HG03159 (cell line): ENCODE results near the gene GDPD2.
A peak's percentile ranks its signal among the peaks of the same experiment; 100 is the strongest.
"Not testable (repeated sequence)": the region's sequence is repeated elsewhere in the genome, so short reads cannot be mapped to it uniquely, and the experiment has no call there.

Experiments
- ATAC-seq: cut with Tn5 transposase; IDR thresholded peaks from one replicate; pipeline ENCODE4 v1.9.1; 2021; ENCODE audit warnings: mild to moderate bottlenecking, moderate library complexity; ENCODE audit not compliant: unreplicated experiment

Gene GDPD2, protein sequence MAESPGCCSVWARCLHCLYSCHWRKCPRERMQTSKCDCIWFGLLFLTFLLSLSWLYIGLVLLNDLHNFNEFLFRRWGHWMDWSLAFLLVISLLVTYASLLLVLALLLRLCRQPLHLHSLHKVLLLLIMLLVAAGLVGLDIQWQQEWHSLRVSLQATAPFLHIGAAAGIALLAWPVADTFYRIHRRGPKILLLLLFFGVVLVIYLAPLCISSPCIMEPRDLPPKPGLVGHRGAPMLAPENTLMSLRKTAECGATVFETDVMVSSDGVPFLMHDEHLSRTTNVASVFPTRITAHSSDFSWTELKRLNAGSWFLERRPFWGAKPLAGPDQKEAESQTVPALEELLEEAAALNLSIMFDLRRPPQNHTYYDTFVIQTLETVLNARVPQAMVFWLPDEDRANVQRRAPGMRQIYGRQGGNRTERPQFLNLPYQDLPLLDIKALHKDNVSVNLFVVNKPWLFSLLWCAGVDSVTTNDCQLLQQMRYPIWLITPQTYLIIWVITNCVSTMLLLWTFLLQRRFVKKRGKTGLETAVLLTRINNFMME

DNA sequence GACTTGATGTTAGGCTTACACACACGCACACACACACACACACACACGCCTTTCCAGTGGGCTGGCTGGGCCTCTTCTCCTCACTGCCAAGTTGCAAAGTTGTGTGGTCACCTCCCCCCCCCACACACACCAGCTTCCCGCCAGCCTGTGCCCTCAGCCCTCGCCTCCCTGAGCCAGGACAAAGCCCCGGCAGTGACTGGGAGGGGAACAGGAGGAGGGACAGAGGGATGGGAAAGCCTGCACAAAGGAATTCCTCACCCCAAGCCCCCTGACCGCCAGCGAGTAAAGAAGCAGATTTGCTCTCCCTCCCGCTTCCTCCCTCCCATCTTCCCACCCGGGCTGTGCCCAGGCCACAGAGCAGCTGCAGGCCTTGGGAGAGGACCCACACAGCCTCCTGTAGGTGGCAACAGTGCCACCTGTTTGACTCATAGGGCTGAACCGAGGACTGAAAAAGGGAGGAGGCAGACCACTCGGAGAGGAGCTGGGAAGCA lies at the start of gene GDPD2:
TSS of gene GDPD2 (plus strand) at position 464 of the 491 bp plus-strand sequence. CDS start 1,671 bp downstream, outside the sequence.
- no peak for ATAC-seq

DNA sequence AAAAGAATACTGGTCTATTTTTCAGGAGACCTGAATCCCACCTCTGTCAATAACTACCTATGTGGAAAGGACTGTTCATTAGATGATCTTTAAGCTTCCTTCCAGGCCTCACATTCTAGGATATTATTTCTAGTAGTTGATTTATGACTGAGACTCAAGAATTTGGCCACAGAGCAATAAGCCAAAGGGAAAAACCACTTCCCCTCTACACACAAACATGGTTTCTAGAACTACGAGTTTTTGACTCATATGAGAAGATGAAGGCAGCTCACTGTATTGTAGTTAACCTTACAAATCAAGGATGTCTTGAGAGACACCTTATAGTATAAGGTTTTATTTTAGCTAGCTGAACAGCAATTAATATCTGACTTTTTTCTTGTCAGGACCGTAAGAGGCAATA lies 36.9 kb upstream of the GDPD2 start:
- ATAC-seq, result no peak

DNA sequence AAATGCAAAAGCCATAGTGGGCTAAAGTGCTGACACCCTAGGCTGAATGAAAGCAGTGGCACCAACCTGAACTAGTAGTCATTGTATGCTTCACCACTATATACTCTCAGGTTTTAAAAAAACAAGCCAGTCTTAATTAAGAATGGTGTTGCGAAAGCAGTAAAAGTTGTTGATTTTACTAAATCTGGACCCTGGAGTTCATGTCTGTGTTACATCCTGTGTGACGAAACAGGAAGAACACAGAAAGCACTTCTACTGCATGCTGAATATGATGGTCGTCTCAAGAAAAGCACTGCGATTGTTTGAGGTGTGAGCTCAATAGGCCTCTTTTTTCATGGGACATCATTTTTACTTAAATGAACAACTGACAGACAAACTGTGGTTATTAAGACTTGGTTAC lies 24.2 kb upstream of the GDPD2 start:
- ATAC-seq, result no peak

DNA sequence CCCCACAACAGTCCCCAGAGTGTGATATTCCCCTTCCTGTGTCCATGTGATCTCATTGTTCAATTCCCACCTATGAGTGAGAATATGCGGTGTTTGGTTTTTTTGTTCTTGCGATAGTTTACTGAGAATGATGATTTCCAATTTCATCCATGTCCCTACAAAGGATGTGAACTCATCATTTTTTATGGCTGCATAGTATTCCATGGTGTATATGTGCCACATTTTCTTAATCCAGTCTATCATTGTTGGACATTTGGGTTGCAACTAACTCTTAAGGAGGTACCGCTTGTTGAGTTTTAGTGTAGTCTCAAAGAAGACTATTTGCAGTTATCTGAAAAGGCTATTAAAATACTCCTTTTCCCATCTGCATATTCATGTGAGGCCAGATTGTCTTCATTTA lies 22.9 kb upstream of the GDPD2 start:
- not testable (repeated sequence) for ATAC-seq

DNA sequence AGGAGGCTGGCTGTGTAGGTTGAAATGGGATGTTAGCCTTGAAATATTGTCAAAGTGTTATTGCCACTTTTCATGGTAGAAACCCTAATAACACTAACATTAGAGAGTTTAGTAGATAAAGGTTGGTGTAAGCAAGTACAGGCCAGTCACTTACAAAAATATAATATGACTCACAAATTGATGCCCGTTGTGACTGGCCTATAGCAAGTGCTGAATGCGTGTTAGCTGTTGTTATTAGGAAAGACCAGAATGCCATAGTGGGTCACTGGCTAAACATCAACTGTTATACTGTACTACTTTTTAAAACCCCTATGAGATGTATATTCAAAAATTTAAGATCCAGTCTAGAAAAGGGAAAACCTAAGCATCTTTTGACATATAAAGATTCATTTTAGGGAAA lies 20.4 kb upstream of the GDPD2 start:
- no peak for ATAC-seq

DNA sequence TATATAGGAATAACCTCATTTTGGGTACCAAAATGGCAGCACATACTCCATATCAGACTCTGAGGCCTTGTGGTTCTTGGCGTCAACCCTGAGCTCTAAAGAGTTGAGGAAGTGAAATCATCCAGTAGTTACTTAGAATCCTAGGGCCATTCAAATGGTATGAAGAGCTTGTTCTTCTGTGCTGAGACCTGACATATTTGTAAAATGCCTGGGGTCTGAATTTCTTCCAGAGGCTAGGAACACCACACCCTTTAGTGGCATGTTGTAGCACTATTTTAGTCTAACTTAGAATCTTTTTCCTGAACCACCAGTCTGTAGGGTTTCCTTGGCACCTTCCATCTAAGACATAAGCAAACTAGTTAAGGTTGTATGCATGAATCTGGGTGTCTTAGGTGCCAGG lies 18.1 kb upstream of the GDPD2 start:
- no peak for ATAC-seq

DNA sequence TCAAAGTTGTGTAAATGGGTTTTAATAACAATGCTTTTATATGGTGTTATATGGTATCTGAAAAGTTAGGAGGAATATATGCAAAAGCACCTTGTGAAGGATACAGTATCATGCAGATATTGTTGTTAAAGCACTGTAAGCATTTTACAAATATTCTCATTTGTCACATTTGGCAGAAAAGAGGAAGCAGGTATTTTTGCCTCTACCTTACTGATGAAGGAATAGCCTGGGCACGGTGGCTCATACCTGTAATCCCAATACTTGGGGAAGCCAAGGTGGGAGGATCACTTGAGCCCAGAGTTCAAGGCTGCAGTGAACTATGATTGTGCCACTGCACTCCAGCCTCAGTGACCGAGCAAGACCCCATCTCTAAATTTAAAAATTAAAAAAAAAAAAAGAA lies 12.2 kb upstream of the GDPD2 start:
- no peak for ATAC-seq

DNA sequence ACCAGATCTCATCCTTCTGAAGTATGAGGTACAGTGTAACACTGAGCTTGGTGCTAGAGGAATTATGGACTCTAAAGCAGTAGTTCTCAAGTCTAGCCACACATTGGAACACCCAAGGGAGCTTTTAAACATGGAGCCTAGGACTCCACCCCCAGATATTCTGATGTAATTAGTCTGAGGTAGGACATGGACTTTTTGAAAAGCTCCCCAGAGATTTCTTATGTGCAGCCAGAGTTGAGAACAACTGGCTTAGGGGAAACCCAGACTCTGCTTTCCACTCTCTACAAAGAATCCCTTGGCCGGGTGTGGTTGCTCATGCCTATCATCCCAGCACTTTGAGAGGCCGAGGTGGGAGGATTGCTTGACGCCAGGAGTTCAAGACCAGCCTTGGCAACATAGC lies 11.6 kb upstream of the GDPD2 start:
- ATAC-seq, result no peak

DNA sequence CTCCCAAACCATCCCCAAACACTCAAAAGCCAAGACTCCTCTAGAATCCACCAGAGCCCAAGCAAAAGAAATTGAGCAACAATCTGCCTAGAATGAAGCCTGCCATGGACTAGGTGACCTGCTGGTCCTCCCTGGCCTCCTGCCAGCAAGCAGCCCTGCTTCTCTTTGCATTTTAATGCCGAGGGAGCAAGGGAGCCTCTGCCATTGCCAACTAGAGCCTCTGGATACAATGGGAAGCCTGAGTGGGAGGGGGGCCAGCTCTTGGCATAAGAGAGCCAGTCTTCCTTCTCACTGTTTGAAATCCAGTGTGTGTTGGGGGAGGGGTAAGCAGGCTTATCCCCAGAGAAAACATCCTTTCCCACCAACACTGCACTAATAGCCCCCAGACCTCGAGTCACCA lies 1.5 kb upstream of the GDPD2 start:
- ATAC-seq, result no peak

DNA sequence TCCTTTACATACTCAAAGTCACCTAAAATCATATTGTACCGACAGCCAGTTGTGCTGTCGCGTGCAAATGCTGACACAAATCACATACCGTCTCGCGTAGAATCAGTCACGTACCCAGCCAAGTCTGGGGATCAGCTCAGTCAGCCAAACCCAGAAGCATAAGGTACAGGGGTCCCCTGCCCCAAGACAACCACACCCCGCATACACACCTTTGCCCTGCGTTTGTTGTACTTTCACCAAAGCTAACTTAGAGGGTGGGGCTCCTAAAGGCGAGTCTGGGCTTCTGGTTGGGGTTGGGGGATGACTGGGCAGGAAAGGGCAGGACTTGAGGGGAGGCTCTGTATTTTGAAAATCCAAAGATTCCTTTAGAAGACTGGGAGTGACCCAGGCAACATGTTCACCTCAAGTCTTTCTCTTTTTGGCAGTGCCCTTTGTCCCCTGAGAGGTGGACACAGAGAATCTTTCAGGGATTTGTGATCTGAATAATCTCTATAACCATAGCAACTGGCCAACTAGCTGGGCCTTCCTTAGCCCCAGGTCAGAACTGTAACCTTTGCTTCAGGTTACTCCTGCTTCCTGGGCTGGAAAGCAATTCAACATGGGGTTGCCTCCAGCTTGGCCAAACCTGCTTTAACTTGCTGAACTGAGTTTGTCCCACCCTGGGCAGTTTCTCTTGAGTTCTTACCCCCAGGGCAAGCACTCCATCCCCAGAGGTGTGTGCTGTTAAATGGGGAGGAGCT lies 992 bp downstream of the GDPD2 start:
- ATAC-seq, result no peak

DNA sequence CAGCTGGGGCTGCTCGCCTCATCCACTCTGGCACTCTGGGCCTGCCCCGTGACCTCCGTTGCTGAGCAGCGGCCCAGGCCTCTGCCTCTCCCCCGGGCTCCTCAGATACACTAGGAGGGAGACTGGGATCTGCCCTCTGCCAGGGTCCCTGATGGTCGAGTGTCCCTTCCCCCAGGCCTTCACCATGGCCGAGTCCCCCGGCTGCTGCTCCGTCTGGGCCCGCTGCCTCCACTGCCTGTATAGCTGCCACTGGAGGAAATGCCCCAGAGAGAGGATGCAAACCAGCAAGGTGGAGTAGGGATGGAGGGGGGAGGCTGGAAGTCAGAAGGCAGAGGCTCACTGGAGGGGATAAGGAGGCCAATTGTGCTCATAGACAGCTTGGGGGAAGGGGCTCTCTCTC lies 1.7 kb downstream of the GDPD2 start:
- no peak for ATAC-seq

DNA sequence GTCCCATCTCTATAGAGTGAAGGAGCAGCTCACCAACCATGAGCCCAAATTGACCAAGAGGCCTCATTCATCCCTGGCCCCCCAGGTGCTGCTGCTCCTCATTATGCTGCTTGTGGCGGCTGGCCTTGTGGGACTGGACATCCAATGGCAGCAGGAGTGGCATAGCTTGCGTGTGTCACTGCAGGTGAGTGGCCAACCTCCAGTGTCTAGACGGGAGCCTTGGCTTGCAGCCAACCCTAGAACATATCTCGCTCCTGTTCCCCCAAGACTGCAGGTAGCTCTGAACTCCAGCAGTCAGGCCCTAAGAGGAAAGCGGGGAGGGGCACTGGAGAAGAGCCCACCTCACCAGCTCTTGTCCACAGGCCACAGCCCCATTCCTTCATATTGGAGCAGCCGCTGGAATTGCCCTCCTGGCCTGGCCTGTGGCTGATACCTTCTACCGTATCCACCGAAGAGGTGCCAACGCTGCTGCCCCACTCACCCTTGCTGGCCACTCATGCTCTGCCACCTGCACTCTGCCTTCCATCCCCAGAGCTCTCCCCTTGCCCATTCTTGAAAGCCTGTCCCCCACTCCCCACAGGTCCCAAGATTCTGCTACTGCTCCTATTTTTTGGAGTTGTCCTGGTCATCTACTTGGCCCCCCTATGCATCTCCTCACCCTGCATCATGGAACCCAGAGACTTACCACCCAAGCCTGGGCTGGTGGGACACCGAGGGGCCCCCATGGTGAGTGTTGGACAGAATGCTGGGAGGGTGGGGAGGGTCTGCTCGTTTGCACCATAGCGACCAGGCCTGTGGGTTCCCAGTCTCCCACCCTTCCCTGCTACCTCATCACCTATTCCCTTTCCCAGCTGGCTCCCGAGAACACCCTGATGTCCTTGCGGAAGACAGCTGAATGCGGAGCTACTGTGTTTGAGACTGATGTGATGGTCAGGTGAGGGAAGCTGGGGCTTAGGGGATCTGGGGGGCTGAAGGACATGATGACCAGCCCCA lies 3.5 kb downstream of the GDPD2 start:
- ATAC-seq, result no peak

DNA sequence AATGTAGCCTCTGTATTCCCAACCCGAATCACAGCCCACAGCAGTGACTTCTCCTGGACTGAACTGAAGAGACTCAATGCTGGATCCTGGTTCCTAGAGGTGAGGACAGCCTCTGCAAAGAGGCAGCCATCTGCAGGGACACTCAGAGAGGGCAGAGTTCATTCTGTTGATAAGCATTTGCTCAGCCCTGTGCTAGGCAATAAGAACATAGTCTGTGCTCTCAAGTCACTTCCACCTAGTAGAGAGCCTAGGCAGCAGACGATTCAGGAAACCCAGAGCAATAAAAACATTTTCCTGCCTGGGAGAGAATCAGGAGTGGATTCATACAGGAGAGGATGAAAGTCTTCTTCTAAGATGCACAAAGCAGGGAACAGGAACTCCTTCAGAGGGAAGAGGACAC lies 4.3 kb downstream of the GDPD2 start:
- no peak for ATAC-seq

DNA sequence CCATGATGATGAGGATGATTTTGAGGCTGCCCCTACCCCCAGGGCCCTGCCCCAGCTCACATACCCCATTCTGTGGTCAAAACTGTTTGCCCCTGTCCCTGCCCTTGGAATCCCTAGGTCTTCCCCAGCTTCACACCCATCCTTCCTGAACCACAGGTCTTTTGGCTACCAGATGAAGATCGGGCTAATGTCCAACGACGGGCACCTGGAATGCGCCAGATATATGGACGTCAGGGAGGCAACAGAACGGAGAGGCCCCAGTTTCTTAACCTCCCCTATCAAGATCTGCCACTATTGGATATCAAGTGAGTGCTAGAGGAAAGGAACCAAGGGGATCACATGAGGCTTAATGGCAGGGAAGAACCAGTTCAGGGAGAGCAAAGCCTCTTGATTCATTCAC lies 6.6 kb downstream of the GDPD2 start:
- ATAC-seq, result no peak

DNA sequence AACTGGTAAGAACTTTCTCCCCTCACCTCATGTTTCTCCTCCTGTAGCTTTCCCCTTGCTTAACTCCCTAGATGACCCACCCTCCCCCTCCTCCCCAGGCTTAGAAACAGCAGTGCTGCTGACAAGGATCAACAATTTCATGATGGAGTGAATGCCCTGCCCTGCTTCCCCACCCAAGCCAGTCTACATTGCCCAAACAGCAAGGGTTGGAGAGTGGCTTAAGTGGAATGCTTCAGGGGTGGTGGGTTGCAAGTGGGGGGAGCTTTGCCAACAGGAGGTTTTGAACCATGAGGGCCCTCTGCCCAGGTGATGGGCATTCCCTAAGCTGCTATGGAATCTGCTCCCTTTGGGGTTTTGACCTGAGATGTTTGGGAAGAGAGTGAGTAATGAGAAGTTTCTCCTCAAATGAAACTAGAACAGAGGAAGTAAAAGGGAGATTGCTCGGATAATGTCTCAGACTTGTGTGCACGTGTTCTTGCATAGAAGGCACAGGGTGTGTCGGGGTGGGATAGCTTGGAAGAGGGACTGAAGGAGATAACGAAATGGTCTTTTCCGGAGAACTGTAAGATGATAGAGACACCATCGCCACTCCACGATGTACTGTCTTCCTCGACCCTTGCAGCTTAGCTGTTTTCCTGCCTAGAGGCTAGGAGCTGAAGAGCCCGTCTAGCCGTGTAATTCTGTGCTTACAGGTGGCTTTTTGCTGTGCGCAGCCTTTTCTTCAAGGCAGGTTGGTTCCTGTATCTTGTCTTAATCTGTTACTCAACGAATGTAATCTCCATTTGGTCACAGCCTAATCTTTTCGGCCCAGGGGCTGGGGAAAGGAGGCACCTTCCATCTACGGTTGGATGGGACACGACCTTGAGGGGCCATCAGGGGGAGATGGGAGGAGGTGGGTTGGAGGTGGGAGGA lies 10.1 kb downstream of the GDPD2 start:
- ATAC-seq, result no peak

DNA sequence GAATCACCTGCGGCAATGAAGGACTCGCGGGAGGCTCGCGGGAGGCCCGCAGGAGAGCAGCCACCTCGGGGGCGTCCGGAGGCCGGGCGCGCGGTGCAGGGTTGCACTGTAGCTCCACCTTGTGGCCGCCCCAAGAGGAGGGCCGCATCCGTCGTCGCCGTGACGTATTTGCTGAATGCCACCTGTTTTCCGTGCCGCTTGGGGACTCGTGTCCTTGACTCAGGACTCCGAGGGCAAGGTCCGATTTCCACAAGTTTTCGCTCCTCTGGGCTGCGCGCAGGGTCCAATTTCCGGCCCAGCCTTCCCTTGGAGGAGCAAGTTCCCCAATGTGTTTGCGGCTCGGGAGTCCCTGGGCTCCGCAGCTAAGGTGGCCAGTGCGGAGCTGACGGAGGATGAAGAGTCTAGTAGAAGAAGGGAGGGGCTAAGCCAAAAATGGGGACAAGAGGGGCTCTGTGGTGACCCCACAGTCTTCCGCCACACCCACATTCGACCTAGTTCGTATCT lies 10.8 kb downstream of the GDPD2 start:
- peak; percentile 72 for ATAC-seq

DNA sequence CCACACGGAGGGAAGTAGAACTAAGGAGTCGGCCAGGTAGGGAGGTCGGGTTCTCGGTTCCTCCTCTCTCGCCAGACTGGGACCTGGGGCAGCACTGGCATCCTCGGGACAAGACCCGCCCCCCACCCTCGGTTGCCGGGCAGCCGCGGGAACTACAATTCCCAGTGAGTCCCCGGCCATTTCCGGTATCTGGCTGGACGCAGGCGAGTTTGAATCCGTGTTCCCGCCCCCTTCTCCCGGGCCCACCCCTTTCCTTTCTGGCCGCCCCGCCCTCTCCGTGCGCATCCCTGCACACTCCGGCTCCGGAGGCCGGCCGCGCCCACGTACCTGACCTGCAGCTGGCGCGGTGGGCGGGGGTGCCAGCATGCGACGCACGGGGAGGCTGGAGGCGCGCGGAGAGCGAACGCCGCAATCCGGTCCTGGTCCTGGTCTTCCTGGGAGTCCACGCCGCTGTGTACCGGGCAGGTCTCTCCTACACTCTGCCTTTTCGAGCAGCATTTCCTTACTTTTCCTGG lies 11.3 kb downstream of the GDPD2 start:
- peak; percentile 40 for ATAC-seq

DNA sequence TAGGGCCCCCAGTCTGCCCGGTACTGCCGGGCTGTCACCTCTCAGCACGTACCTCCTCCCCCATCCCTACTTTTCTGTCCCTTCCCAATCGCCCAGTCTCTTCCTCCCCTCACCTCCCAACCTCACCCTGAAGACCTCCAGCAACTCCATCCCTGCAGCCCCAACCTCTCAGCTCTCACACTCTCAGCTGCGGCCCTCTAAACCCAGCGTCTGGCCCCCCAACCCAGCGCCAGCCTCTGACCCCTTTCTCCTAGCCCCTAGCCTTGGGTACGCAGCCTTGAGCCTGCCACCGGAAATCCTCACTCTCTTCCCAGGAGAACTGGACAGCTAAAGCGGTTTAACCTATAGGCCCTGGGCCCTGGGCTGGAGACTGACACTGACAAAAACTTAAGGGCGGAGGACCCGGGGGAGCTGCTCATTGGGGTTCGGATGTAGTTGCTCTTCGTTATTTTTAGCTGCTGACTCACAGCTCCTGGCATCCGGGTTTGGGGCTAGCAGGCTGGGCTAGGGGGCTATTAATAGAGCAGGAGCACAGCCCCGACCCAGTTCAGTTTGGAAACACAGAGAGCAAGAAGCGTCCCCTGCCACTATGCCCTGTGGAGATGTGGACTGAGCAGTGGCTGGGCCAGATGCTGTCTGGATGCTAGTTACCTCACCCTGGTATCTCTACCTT lies 11.9 kb downstream of the GDPD2 start:
- ATAC-seq, result no peak

DNA sequence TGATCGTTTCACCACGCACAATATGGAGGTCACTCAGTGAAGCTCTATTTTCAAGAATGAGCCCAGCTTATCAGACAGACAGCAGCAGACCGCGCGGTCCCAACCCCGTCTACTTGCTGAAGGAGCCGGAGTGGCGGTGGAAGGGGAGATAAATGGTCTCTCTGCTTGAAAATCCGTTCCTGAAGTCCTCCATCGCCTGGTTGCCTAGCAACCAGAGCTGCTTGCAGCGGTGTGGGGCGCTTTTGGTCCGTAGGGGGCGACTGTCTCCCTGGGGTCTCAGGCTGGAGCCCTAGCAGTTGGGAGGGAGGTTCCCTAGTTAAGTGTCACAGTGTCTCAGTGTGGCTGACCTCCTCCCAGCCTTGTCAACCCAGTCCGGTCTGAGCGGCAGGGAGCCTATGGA lies 13.2 kb downstream of the GDPD2 start:
- no peak for ATAC-seq
